Lower leg skin (tissue), 3 donors: ENCODE results near the gene WDPCP.

Source experiments
- POLR2A ChIP-seq, 2 donors: fragments of 450-650 bp; IDR thresholded peaks; one replicate each; pipeline ENCODE4 v1.6.1; 2016 to 2017; ENCODE audit warnings: antibody characterized with exemption in 2 of 2, mild to moderate bottlenecking in 1 of 2, moderate library complexity in 1 of 2
- TF ChIP-seq, protein P1 (sequence below), 3 donors: fragments of 450-650 bp; IDR thresholded peaks; one replicate each; pipeline ENCODE4 v1.5.1; 2016; ENCODE audit warnings: antibody characterized with exemption in 3 of 3, mild to moderate bottlenecking in 3 of 3, moderate library complexity in 2 of 3

DNA sequence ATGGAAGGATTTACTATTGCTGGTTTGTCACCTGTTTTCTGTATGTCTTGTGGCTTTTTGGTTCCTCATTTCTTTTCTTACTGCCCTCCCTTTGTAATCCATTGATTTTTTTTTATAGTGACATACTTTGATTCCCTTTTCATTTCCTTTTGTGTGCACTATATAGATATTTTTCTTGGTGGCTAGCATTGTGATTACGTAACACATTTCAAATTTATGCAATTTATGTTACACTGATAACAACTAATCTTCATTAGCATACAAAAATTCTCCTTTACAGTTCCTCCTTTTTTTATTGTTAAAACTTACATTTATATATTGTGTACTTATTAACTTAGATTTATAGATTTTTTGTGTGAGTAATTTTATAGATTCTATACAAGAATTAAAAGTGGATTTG, 457.1 kb downstream of the WDPCP start:
- TF ChIP-seq, protein P1, sequence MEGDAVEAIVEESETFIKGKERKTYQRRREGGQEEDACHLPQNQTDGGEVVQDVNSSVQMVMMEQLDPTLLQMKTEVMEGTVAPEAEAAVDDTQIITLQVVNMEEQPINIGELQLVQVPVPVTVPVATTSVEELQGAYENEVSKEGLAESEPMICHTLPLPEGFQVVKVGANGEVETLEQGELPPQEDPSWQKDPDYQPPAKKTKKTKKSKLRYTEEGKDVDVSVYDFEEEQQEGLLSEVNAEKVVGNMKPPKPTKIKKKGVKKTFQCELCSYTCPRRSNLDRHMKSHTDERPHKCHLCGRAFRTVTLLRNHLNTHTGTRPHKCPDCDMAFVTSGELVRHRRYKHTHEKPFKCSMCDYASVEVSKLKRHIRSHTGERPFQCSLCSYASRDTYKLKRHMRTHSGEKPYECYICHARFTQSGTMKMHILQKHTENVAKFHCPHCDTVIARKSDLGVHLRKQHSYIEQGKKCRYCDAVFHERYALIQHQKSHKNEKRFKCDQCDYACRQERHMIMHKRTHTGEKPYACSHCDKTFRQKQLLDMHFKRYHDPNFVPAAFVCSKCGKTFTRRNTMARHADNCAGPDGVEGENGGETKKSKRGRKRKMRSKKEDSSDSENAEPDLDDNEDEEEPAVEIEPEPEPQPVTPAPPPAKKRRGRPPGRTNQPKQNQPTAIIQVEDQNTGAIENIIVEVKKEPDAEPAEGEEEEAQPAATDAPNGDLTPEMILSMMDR (IDR thresholded peaks at IDR 0.05) = no peak
- no peak for TF ChIP-seq POLR2A (IDR thresholded peaks at IDR 0.05)
